Retinal pigment epithelial cell (primary cell): ENCODE data around the gene CLSTN1.

Experiments
- DNase-seq: peaks from one replicate; pipeline ENCODE4 v3.0.0-alpha.2; 2010; ENCODE audit warnings: low read depth
- H3K4me3 ChIP-seq: 2 replicates; pipeline ENCODE4 v1.5.1; 2011; ENCODE audit warnings: mild to moderate bottlenecking, low read length, control low read depth, moderate library complexity
- TF ChIP-seq, protein P1 (sequence below): conservative IDR thresholded peaks from 2 replicates; pipeline ENCODE4 v1.5.1; 2011; ENCODE audit warnings: low read depth, low read length, control low read depth, inconsistent platforms

CLSTN1 gene

GRCh38 chr1:9822490-9822889, 1.3 kb downstream of the CLSTN1 start:
- peak overlapping the region; percentile 90 for H3K4me3 ChIP-seq
- DNase-seq: no peak

DNA sequence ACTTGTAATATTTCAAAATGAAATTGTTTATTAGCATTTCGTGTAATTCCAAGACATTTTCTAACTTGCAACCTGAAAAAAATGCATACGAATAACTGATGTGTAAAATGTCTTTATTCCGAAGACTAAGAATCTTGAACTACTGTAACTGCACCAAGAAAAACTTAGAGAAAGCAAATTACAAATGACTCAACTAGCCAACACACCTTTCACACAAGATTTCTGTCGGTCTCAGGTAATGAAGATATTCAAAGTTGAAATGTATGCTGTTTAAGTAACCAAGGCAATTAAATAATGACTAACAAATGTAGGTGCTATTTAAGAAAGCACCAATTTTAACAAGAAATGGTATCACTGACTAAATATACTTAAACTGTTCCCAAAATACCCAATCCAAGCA, 2.1 kb downstream of the CLSTN1 start:
- TF ChIP-seq, protein P1, sequence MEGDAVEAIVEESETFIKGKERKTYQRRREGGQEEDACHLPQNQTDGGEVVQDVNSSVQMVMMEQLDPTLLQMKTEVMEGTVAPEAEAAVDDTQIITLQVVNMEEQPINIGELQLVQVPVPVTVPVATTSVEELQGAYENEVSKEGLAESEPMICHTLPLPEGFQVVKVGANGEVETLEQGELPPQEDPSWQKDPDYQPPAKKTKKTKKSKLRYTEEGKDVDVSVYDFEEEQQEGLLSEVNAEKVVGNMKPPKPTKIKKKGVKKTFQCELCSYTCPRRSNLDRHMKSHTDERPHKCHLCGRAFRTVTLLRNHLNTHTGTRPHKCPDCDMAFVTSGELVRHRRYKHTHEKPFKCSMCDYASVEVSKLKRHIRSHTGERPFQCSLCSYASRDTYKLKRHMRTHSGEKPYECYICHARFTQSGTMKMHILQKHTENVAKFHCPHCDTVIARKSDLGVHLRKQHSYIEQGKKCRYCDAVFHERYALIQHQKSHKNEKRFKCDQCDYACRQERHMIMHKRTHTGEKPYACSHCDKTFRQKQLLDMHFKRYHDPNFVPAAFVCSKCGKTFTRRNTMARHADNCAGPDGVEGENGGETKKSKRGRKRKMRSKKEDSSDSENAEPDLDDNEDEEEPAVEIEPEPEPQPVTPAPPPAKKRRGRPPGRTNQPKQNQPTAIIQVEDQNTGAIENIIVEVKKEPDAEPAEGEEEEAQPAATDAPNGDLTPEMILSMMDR: no peak
- DNase-seq: no peak
- H3K4me3 ChIP-seq: peak overlapping the region; percentile 90

More at GRCh38 chr1:9822490-9822889, 1.3 kb downstream of the CLSTN1 start:
- TF ChIP-seq, protein P1: no peak

- TF ChIP-seq, protein P1: no peak
- no peak for DNase-seq
- no peak overlapping the region for H3K4me3 ChIP-seq
Observed at GRCh38 chr1:9820521-9820920, 3.2 kb downstream of the CLSTN1 start.

- TF ChIP-seq, protein P1: no peak
- DNase-seq: no peak
- H3K4me3 ChIP-seq: no peak overlapping the region
Observed at GRCh38 chr1:9817734-9818133, 6.0 kb downstream of the CLSTN1 start.

DNA sequence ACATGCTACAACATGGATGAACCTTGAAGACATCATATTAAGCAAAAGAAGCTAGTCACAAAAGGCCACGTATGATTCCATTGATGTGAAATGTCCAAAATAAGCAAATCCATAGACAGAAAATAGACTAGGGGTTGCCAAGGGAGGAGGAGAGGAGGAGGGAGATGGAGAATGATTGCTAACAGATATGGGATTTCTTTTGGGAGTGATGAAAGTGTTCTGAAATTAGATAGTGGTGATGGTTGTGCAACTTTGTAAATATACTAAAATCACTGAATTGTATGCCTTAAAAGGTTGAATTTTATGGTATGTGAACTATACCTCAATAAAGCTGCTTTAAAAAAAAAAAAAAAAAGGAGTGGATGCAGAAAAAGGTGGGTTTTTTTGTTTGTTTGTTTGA, 7.6 kb downstream of the CLSTN1 start:
- no peak overlapping the region for H3K4me3 ChIP-seq
- TF ChIP-seq, protein P1: no peak
- DNase-seq: no peak

DNA sequence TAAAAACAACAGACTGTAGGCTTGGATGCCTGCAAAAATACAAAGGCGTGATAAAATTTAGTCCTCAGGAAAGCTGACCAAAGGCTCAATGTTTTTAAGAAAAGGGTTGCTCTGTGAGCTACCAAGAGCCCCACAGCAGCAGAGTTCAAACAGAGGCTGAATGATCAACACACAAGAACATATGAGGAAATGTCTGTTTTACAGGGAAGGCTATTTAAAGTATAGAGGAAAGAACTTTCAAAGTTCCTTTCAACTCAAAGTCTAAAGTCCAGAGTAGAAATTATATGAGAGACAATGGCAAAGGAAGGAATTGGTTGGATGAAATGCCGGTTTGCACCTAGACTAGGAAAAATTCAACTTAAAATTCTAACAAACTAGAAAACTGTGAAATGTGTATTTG, 8.6 kb downstream of the CLSTN1 start:
- TF ChIP-seq, protein P1: no peak
- DNase-seq: no peak
- no peak overlapping the region for H3K4me3 ChIP-seq

DNA sequence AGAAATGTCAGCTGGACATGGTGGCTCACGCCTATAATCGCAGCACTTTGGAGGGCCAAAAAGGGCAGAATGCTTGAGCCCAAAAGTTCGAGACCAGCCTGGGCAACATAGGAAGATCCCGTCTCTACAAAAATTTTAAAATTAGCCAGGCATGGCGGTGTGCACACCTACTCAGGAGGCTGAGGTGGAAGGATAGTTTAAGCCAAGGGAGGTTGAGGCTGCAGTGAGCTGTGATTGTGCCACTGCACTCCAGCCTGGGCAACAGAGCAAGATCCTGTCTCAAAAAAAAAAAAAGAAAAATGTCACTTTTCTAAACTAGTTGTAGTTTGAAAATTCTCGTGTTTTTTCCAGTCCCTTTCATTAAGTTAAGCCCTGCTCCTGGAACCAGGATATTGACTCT, 9.1 kb downstream of the CLSTN1 start:
- no peak for DNase-seq
- no peak overlapping the region for H3K4me3 ChIP-seq
- TF ChIP-seq, protein P1: no peak
